ENCODE results near the gene IMPDH2.

Gene IMPDH2

DNA sequence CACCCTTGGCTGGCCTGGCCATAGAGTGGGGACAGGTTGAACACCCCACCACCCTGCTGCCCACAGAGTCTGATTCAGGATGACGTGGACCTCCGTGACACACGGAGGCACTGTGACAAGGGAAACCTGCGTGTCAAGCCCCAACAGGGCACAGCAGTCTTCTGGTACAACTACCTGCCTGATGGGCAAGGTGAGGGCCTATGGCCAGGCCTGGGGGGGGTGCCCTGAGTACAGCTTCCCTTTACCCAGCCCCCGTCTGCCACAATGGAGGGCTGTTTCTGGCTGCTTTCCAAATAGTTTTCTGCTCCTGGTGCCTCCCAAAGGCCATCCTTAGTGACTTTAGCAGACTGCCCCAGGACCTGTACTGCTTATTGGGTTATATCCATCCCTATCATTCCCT lies 23.2 kb downstream of the IMPDH2 start:
- DNase-seq (ENCODE audit: low read depth): no peak

GRCh38 chr3:49005303-49005680 lies 23.9 kb downstream of the IMPDH2 start:
- no peak for DNase-seq (ENCODE audit: low read depth)

DNA sequence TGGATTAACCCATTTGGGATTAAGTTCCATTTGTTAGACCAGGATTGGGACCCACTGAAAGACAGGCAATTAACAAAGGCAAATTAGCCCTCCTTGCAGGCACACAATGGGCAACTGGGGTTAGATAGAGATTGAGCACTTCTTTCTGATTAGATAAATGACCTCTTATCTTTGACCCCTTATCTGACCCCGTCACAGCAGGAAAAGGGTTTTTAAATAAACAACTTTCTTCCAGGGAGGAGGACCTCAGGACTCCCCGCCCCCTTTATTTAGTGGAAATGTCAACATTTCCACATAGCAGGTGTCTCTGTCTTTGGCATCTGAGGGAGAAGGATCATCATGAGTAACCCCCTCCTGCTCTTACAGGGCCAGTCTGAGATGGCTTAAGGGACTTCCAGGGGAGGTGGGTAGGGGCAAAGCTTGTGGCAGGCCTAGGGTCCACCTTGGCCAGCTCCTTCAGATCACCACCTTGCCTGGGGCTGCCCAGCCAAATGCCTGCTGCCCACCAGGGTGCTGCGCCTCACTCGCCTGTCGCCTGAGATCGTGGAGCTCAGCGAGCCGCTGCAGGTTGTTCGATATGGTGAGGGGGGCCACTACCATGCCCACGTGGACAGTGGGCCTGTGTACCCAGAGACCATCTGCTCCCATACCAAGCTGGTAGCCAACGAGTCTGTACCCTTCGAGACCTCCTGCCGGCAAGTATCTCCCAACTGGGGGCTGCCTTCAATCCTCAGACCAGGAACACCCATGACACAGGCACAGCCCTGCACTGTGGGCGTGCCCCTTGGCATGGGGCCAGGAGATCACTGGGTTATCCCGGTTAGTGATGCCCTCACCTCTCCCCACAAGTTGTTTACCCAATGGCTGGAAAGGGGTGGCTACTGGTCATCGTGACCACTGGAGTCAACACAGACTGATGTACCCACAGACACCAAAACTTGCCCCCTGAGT lies 24.6 kb downstream of the IMPDH2 start:
- DNase-seq (ENCODE audit: low read depth): no peak

DNA sequence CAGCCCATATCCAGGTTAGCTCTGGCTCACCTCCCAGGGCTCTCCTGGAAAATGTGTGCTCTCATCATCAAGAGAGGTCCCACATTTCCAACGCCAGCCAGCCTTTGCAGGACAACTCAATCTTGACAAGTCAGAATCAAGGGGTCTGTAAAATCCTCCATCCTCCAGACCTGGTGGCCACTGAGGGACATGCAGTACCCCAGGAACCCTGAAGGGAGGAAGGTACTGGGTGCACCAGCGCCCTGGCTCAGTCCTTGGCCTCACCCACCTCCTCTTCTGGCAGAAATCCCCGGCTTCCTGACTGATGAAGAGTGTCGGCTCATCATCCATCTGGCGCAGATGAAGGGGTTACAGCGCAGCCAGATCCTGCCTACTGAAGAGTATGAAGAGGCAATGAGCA lies 28.0 kb downstream of the IMPDH2 start:
- DNase-seq (ENCODE audit: low read depth): no peak

DNA sequence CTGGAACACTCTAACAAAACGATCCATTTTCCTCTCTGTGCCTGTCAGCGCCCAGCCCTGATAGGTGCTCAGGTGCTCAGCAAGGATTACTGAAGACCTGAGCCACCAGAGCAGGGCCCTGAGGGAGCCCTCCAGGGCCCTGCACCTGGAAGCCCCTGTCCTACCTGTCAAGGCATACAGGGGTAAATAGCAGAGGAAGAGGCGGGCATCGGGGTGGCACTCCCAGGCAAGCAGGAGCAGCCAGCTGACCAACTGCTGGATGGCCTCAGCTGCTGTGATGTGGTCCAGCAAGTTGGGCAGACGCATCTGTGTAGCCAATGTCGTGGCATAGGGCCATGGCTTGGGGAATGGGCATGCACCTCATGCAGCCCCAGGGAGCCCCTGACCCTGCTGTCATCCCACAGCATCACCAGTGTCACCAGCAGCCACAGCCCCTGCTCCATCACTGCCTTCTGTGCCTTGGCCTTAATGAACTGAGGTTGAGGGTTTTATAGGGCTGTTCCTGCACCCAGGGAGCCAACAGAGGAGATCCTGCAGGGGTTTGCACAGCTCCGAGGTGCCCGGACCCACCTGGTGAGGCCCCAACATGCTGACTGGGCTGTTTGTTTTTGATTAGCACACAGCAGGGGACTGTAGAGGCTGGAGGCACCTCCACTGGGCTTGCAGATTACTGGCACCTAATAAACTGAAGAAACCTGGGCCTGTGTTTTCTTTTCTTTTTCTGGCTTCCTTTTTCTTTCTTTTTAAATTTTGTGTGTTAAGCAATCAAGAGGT lies 29.9 kb downstream of the IMPDH2 start:
- DNase-seq (ENCODE audit: low read depth): no peak

DNA sequence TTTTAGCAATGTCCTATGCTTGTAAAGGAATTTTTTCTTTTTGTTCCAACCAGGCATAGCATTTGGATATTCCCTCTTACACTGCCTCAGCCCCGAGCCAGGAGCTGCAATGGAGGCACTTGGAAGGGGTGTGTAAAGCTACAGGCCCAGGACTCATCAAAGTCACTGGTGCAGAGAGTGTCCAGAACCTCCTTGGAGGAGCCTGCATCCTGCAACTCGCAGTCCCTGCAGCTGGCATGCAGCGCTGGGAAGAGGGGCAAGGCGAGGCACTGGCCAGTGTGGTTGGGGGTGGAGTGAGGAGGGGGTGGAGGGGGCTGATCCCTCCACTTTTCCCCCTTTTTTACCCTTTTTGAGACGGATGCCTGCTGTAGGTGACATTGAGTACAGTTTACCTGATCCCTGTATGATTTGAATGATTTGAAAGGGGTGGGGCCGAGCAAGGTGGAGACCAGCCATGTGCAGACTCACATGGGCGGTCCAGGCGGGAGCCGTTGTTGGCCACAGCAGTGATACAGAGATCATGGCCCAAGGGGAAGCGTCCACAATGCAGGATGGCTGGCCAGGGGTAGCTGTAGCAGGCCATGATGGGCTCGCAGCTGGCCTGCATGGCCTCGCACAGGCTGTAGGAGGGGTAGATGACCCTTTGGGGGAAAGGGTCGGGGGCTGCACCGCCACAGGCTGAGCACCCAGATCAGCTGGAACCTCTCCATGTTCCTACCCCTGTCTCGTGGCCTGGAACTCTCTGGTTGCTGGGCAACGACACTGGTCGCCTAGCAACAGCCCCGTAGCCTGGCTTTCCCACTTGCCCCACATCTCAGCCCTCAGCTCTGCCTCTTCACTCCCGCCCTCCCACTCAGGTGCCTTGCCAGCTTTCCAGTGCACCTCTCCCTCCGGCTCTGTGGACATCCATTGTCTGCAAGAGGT lies 31.2 kb downstream of the IMPDH2 start:
- no peak for DNase-seq (ENCODE audit: low read depth)

DNA sequence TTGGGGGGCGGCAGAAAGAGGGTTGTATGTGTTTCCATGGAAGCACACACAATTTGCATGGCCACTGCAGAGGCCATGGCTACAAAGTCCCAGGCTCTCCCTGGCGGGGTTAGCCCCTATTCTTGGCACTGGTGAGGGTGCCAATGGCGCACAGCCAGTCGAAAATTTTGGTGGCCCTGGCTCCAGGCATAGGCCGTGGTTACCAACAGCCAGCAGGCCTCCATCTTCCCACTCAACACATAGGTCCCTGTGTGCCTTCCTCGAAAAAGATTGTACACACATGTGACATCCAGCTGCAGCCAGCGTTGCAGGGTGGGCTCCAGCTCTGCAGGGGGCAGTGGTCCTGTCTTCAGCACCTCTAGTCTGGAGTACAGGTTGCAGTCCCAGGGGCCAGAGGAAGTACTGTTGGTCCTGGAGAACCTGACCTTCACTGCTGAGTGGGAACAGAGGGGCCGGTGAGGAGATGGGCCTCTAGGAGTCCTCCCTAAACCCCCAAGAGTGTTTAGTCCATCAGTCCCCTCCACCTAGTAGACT lies 32.0 kb downstream of the IMPDH2 start:
- DNase-seq (ENCODE audit: low read depth): no peak

GRCh38 chr3:48996640-48997039 lies 32.6 kb downstream of the IMPDH2 start:
- no peak for DNase-seq (ENCODE audit: low read depth)

DNA sequence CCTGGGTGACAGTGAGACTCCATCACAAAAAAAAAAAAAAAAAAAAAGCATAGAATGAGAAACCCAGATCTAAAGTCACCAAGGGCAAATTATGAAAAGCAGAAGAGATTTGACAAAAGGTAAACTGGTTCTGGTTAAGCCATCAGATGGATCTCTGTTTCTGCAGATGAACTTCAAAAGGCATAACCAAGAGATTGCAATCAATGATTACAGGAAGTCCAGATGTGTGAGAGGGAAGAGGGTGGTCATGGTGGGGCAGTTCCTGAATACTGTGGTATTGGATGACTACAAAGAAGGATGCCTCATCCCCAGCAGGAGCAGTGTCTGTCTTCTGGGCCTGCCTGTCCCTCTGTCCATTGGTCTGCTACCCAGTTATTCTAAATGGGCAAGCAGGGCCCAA lies 35.4 kb downstream of the IMPDH2 start:
- DNase-seq (ENCODE audit: low read depth): no peak

DNA sequence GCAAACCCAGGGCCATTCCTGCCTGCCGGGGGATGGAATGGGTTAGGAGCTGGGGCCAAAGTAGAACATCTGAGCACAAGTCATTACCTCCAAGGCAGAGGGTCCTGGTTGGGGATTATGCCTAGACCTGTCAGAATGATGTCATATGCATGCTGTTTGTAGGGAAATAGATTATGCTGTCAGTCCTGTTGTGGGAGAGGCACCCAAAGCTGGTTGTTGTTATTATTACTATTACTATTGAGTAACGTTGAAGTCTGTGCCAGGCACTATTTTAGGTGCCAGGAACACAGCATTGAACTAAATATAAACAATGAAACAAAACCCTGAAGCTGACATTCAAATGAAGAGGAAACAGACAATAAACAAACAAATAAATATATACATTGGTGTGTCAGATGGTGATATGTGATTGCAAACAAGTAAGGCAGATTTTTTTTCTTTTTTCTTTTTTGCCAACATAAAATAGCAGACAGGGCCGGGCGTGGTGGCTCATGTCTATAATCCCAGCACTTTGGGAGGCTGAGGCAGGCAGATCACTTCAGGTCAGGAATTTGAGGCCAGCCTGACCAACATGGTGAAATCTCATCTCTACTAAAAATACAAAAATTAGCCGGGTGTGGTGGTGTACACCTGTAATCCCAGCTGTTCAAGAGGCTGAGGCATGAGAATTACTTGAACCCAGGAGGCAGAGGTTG lies 37.2 kb downstream of the IMPDH2 start:
- no peak for DNase-seq (ENCODE audit: low read depth)

DNA sequence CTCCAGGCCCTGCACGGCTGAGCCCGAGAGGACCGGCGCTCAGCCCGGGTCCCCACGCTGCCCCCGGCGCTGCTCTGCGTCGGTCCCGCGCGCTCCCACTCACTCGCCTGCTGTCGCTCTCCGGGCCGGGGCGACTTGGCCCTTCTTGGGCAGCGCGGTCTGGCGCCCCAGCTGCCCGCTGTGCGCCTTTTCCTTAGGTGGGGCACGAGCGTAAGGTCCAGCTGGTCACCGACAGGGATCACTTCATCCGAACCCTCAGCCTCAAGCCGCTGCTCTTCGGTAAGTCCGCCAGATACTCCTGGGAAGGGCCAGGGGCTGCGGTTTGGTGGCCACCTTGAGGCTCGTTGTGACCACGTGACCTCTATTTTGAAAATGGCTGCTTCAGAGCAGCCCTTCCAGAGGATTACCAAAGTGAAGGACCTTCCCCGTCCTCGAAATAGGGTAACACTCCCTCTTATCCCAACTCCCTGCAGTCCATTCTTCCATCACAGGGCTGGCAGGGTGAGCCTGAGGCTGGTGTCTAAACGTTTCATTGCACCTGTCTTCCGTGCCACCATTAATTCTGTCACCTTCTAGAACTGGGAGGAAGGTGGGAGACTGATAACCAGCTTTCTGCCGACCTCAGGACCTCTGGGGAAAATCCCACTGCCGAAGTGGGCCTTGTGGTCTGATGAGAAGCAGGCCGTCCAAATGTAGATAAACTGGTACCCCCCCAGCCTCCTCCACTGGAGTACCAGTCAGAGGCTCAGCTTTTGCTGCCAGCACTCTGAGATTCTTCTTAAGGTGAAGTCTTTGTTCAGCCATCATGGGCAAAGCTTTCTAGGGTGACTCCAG lies 38.3 kb downstream of the IMPDH2 start:
- peak; percentile 16 for DNase-seq (ENCODE audit: low read depth)

DNA sequence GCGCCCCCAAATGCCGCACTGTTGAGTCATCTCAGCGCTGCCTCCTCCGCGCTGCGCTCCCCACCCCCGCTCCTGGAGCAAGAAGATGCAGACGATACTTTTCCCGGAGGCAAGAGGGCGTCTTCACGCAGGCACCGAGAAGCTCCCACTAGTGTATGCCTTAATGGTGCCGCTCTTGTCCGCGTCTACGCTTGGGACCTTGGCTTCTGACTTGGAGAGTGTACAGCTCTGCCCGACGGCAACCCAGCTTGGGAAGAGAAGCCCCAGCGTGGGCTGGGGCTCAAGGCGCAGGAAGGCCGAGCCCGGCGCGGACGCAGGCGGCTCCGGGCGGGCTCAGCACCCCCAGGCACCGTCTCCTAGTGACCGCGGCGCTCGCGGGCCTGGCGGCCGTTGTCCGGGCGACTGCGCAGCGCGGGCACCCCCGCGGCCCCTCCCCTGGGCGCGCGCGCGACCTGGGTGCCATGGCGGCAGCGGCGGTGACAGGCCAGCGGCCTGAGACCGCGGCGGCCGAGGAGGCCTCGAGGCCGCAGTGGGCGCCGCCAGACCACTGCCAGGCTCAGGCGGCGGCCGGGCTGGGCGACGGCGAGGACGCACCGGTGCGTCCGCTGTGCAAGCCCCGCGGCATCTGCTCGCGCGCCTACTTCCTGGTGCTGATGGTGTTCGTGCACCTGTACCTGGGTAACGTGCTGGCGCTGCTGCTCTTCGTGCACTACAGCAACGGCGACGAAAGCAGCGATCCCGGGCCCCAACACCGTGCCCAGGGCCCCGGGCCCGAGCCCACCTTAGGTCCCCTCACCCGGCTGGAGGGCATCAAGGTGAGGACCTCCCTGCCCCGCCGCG lies 39.2 kb downstream of the IMPDH2 start, which contains the start of gene P4HTM:
TSS of gene P4HTM (plus strand) at position 446 of the 840 bp plus-strand sequence. CDS start at position 462, 16 bp downstream.
- DNase-seq (ENCODE audit: low read depth): peak; percentile 78

DNA sequence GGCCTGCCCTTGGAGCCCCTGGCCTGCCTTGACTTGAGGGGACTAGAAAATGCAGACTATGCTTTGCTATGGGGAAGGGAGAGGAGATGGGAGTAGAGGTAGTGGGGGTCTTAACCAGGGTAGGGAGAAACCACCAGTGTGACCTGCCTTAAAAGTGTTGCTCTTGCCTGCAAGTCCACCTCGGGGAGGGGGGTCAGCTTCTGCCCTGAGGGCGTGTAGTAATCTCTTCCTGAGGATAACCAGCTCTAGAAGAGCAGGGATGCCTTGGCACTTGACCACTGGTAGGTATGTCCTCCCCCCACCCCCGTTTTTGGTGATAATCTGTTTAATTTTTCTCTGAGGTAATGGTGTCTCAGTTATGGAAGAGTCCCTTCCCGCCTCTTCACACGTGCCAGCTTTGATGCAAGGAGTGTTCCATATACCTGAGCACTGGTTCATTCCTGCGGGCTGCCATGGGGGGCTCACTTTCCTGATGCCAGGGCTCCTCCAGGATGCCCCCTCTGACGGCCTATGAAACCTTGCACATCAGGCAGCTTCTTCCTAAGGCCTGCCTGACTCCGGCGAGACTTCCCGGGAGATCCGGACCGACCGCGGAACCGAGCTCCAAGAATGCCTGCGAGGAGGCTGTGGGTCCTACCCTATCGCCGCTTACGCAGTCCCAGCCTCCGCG lies 39.9 kb downstream of the IMPDH2 start:
- DNase-seq (ENCODE audit: low read depth): no peak

DNA sequence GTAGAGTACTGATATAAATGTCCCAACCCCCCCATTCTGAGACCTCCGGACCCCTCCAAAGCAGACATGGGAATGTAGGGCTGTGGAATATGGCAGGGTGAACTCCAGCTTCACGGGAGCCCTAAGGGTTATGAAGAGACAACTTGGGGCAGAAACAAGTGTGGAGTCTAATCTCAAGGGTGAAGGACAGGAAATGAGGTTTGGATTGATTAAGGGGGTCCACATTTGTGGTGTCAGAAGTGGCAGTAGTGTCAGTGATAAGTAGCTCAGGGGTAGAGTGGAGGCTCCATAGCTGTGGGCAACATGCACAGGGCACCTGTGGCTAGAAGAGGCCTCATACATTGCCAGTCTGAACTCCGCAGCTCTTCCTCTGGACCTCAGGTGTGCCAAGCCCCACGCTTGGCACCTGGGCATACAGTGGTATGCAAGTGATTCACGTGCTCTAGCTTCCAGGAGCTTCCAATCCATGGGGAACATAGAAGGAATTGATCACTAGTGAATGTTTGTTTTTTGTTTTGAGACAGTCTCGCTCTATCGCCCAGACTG lies 43.3 kb downstream of the IMPDH2 start:
- DNase-seq (ENCODE audit: low read depth): no peak

GRCh38 chr3:48984663-48985062 lies 44.5 kb downstream of the IMPDH2 start:
- no peak for DNase-seq (ENCODE audit: low read depth)

- DNase-seq (ENCODE audit: low read depth): no peak
Observed at GRCh38 chr3:48983096-48983495, 46.1 kb downstream of the IMPDH2 start.

DNA sequence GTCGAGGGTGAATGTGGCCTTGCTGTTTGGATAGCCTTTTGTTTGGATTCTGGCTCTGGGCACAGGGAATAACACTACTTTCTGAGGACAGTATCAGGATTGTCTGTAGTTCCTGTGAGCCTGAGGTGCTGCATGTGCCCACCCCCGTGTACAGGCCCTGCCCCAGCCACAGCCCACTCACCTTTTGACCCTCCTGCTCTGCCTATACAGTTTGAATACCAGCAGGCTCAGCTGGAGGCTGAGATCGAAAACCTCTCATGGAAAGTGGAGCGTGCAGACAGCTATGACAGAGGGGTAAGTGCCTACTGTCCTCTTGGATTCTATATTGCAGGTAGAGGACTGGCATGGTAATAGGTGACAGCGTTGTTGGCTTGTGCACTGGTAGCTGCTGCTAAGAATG lies 46.5 kb downstream of the IMPDH2 start:
- no peak for DNase-seq (ENCODE audit: low read depth)

- no peak for DNase-seq (ENCODE audit: low read depth)
Observed at GRCh38 chr3:48982016-48982415, 47.2 kb downstream of the IMPDH2 start.
